ENCODE data around the gene HELZ.

The HELZ gene

DNA sequence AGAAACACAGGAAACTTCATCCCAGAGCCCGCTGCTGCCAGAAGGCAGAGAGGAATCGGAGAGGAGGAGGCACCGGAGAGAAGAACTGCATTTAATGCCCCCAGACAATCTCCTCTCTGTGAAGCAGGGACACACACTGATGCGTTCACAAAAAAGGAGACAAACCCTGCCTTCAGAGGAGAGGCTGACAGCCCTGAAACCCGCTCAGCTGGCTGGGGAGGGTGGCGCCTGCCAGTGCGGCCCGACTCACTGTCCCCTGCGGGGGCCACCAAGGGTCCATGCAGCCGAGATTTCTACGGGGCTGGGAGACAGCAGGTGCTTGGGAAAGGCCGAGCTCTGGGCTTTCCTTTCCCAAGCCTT is 222.6 kb downstream of the HELZ start:
- H3K36me3 Mint-ChIP-seq (ENCODE audit: low read depth) = no peaks in the 10 kb centered on the region
- peaks cover 5% of the 10 kb centered on the region for H3K27me3 Mint-ChIP-seq (ENCODE audit: low read depth, poor library complexity)
- TF ChIP-seq, protein P1, sequence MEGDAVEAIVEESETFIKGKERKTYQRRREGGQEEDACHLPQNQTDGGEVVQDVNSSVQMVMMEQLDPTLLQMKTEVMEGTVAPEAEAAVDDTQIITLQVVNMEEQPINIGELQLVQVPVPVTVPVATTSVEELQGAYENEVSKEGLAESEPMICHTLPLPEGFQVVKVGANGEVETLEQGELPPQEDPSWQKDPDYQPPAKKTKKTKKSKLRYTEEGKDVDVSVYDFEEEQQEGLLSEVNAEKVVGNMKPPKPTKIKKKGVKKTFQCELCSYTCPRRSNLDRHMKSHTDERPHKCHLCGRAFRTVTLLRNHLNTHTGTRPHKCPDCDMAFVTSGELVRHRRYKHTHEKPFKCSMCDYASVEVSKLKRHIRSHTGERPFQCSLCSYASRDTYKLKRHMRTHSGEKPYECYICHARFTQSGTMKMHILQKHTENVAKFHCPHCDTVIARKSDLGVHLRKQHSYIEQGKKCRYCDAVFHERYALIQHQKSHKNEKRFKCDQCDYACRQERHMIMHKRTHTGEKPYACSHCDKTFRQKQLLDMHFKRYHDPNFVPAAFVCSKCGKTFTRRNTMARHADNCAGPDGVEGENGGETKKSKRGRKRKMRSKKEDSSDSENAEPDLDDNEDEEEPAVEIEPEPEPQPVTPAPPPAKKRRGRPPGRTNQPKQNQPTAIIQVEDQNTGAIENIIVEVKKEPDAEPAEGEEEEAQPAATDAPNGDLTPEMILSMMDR (IDR thresholded peaks at IDR 0.05) = no peak
- H3K4me1 Mint-ChIP-seq = peaks cover 17% of the 10 kb centered on the region
- no peaks in the 10 kb centered on the region for H3K9me3 Mint-ChIP-seq
- no peak for DNase-seq
- H3K4me3 Mint-ChIP-seq = no peak overlapping the region
- H3K27ac Mint-ChIP-seq = no peak overlapping the region

DNA sequence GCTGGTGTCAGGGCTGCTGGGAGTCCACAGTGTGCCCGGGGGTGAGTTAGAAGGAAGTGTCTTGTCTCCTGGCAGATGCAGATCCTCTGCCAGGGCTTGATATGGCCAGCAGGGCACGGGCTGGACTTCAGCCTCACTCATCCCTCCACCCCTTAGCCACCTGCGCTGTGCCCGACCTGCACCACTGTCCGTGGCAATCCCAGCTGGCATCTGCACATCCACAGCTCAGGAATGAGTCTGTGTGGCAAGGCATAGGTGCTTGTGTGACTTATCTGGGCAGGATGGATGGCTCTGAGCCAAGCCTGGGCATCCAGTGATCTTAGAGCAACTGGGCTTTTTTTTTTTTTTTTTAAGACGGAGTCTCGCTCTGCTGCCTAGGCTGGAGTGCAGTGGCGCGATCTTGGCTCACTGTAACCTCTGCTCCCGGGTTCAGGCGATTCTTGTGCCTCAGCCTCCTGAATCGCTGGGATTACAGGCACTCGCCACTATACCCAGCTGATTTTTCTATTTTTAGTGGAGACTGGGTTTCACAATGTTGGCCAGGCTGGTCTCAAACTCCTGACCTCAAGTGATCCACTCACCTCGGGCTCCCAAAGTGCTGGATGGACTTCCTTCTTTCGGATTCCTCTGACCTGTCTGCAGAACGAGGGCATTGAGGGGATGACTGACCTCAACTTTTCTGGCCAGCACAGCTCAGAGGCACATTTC is 223.1 kb downstream of the HELZ start:
- Mint-ChIP-seq H3K4me3 (no peak overlapping the region), H3K36me3 (ENCODE audit: low read depth) (no peaks in the 10 kb centered on the region), H3K9me3 (no peaks in the 10 kb centered on the region)

DNA sequence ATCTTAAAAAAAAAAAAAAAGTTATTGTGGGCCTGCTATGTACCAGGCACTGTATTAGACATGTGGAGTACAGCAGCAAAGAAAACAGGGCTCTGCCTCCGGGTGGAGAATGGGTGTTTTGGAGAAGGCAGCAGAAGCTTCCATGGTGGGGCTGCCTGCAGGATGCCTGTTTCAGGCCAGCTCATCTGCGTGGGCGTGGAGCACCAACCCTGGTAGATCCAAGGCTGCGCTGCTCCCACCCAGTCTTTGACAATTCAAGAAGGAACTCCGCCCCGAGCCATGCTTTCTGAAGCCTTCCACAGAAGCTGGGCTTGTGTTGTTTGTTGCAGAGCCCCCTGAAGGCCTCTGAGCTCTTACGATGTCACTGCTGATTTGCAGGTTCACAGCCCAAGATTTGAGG is 223.8 kb downstream of the HELZ start:
- peaks cover 17% of the 10 kb centered on the region for H3K4me1 Mint-ChIP-seq
- H3K27ac Mint-ChIP-seq = no peak overlapping the region
- no peak for DNase-seq
- H3K27me3 Mint-ChIP-seq (ENCODE audit: low read depth, poor library complexity) = peaks cover 5% of the 10 kb centered on the region
- H3K9me3 Mint-ChIP-seq = no peaks in the 10 kb centered on the region
- no peak overlapping the region for H3K4me3 Mint-ChIP-seq
- no peaks in the 10 kb centered on the region for H3K36me3 Mint-ChIP-seq (ENCODE audit: low read depth)
- TF ChIP-seq, protein P1 (IDR thresholded peaks at IDR 0.05) = no peak

More for the DNA sequence above, 223.1 kb downstream of the HELZ start:
- TF ChIP-seq, protein P1 (IDR thresholded peaks at IDR 0.05) = no peak
- Mint-ChIP-seq H3K27me3 (ENCODE audit: low read depth, poor library complexity) (peaks cover 5% of the 10 kb centered on the region), H3K27ac (no peak overlapping the region), H3K4me1 (peaks cover 17% of the 10 kb centered on the region)
- no peak for DNase-seq
